ENCODE data around the gene ARHGAP26.

Gene ARHGAP26

GRCh38 chr5:143054480-143054941 lies 284.3 kb downstream of the ARHGAP26 start:
- DNase-seq: peak; percentile 16

DNA sequence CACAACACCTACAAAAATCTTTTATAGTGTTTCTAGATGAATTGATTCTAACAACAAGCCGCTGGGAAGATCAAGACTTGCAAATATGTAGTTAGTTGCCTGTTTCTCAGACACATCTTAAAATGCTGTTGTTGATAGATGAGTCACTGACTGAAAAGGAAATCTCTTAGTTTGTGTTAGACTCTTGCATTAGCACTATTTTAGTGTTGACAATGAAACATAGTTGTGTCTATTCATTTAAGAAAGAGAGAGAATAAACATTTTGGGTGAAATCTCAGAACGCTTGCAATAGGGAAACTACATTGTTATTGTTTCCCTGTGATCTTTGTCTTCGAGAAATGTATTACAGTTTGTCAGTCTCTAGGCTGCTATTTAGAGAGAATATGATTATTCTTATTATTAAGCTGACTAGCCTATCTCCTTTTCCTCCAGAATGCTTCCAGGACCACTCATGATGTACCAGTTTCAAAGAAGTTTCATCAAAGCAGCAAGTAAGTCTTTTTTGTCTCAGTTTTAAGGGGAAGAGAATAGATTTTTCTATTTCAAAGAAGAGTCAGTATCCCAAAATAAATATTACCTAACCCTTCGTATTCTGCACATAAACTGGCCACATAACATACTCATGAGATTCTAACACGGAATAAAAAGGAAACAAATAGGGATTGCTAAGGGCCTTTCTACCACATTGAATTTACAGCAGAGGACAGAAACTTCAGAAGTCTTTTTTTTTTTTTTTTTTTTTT lies 285.6 kb downstream of the ARHGAP26 start:
- no peak for DNase-seq

GRCh38 chr5:143056339-143056704 lies 286.1 kb downstream of the ARHGAP26 start:
- DNase-seq: no peak

- DNase-seq: no peak
These were observed 286.8 kb downstream of the ARHGAP26 start for GRCh38 chr5:143056792-143057579.

DNA sequence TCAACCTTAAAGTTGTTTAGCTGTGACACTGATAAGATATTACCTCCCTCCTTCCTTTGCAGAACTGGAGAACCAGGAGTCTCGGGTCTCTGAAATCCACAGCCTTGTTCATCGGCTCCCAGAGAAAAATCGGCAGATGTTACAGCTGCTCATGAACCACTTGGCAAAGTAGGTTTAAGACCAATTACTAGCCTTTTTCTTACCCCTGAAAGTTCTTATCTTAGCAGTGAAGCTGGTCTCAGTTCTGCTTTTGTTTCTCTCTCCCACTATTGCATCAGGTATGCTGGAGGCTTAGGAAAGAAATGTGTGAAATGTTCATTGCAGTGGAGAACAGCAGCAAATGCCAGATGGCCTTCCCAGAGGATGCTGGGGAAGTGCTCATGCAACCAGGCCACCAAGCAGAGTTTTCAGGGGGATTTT lies 287.4 kb downstream of the ARHGAP26 start:
- DNase-seq: no peak

DNA sequence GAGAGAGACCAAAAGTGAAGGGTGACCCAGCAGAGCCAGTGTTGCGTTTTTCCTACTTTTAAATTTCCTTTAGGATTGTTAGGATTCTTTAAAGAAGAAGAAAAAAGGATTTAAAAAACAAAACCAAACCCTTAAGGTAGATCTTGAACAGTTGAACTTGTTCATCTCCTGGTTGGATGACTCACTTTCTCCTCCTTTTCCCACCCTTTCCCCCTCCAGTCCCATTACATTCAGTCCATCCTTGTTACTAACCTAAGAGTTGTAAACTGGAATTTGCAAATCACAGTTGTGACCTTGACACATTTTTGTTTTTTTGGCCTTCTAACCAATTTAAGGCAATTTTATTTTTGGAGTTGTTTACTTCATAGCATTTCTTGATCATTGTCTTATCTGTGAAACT lies 289.2 kb downstream of the ARHGAP26 start:
- no peak for DNase-seq

- no peak for DNase-seq
These were observed 290.0 kb downstream of the ARHGAP26 start for GRCh38 chr5:143059976-143060765.

- DNase-seq: no peak
These were observed 291.2 kb downstream of the ARHGAP26 start for GRCh38 chr5:143061161-143061945.

- DNase-seq: no peak
These were observed 292.2 kb downstream of the ARHGAP26 start for GRCh38 chr5:143062379-143062778.

- no peak for DNase-seq
These were observed 293.2 kb downstream of the ARHGAP26 start for GRCh38 chr5:143063175-143063970.

DNA sequence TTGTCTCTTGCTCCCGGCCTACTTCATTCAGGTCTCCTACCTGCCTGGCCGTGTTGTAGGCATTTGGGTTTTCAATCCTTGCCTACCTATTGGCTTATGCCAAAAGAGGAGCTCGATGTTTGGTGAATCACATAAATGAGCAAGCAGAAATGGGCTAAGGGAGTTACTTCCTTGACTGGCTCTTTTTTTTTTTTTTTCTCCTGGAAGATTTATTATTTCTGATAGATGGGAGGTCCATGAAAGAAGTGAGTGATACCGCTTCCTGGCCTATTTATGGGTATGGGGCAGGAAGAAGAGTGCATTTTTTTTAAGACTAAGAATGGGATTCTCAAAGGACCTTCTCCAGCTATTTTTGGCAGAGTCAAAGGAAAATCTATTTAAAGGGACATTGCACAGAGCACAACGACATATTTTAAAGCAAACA lies 294.1 kb downstream of the ARHGAP26 start:
- no peak for DNase-seq

- no peak for DNase-seq
These were observed 294.5 kb downstream of the ARHGAP26 start for GRCh38 chr5:143064676-143065075.

DNA sequence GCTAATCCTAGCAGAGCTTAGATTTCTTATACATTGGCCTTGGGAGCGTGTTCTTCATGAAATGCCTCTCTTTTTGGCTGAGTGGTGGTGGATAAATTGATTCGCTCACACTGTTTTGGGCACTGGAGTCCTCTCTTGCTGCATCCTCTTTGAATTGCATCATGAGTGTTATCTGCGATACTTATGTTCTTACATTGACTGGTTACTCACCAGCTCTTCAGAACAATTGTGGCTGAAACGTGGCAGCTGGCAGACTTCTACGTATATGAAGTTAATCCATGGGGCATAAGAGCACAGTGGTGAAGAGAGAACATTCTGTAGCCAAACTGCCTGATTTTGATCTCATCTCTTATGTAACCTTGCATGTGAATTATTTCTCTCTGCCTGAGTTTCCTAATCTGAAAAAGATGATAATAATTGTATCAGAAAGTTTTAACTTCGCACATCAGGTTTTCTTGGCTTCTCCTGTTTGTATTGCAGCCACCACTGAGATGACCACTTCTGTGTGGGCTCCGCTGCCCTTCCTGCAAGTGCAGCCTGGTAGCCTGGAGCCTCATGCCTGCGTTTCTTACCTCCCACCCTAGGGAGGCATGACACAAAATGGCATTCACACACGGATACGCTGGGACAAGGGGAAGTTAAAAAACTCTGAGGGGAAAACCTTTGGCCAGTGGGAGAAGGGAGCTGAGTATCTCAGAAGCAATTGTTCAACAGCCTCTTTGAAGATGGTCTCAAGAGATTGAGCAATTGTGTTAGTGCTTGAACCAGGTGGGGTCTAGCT lies 295.2 kb downstream of the ARHGAP26 start:
- DNase-seq: no peak

- no peak for DNase-seq
These were observed 295.9 kb downstream of the ARHGAP26 start for GRCh38 chr5:143065996-143066522.

- no peak for DNase-seq
These were observed 296.5 kb downstream of the ARHGAP26 start for GRCh38 chr5:143066556-143067281.

DNA sequence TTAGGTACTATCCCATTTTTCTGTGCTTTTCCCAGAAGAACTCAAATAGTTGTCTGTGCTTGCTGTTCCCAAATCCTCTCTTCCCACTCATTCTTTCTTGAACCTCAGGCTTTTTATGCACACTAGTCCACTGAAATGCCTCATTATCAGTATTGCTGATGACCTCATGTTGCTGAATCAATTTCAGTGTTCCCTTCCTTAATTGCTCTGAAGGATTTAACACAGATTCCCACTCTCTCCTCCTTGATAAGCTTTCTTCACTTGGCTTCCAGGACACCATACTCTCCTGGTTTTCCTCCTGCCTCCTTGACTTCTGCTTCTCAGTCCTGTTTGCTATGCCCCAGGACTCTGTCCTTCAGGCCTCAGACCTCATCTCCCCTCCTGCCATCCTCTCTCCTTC lies 298.5 kb downstream of the ARHGAP26 start:
- DNase-seq: no peak

DNA sequence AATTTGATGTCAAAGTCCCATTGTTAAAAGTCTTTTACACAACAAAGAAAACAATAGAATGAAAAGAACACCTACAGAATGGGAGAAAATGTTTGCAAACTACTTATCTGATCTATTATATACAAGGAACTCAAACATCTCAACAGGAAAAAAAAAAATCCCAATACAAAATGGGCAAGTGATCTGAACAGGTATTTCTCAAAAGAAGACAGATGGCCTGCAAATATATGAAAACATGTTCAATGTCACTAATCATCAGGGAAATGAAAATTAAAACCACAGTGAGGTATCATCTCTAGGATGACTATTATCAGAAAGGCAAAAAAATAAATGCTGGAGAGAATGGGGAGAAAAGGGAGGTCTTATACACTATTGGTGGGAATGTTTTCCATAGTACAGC lies 301.8 kb downstream of the ARHGAP26 start:
- no peak for DNase-seq

- DNase-seq: no peak
These were observed 302.6 kb downstream of the ARHGAP26 start for GRCh38 chr5:143072734-143073133.

DNA sequence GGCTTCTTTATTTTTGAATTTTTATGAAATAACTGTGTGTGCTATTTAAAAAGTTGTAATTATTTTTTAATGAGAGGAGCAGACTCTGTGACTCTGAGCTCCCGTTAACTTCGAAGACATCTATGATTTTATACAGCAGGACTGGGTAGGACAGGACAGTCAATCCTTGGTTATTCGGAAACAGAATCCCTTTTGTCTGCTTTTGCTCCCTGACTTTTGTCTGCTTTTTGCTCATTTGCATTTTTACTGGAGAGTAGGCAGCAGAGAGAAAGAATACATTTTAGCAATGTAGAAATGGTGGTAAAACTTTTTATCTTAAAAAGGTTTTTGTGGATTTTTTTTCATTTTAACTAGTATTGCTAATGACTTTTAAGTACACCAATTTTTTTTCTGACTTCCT lies 303.6 kb downstream of the ARHGAP26 start:
- DNase-seq: no peak
